ENCODE measurements around the gene IKZF4.

The IKZF4 gene

DNA sequence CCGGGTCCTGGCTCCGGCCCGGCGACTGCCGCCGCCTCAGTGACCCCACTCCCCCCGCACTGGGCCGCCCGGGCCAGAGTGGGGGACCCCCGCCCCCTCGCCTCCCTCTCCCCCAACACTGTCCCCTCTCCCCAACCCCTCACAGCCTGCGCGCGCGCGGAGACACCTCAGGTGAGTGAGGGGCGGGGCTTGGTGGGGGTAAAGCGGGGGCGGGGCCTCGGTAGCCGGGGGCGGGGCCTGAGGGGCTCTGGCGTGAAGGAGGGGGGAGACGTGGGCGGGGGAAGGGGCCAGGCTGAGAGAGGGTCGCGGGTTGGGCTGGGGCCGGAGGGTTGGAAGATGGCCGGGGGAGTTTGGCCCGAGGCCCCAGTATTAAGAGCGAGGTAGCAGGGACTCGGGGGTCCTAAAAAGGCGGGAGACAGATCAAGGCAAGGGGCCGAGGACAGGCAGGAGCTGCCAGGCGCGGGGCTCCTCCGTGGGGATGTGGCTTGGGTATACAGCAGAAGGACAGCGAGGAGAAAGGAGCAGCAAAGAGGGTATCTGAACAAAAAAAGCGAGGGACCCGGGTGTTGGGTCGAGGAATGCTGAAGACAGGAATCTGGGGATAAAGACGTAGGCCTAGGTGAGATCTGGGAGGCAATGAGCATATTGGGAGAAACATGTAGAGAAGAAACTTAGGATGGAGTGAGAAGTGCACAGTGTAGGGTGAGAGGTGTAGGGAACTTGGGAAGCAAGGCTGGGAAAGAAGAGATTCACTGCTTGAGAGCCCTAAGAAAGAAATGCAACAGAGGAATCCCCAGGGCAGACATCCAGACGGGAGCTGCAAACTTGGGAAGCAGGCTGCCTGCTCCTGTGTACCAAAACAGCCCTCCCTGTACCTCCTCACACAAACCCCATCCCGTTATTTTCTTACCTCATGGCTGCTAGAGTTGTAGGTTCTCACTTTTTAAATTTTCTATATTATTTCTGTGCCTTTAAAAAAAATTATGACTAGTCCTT, 13.0 kb upstream of the IKZF4 start:
- no peaks in the 10 kb centered on the region for H3K36me3 ChIP-seq (ENCODE audit: insufficient read depth, low read length)
- H3K4me2 ChIP-seq (ENCODE audit: insufficient read depth, low read length) = peak overlapping the region; percentile 73
- H3K9ac ChIP-seq (ENCODE audit: low read depth, low read length) = peak overlapping the region; percentile 48
- DNase-seq (peak; percentile 56), ATAC-seq (ENCODE audit: insufficient read depth, low read depth) (peak; percentile 74)
- peak overlapping the region; percentile 70 for H2AFZ ChIP-seq (ENCODE audit: low read depth, low read length)
- 0 out of 2 replicates have a peak overlapping the region, but pooled peaks have one; percentile 7 for H3K27ac ChIP-seq (ENCODE audit: low read length)
- TF ChIP-seq EZH2 (IDR thresholded peaks at IDR 0.05; ENCODE audit: borderline replicate concordance, low read depth, low read length, severe bottlenecking) = no peak
- TF ChIP-seq, protein P1, sequence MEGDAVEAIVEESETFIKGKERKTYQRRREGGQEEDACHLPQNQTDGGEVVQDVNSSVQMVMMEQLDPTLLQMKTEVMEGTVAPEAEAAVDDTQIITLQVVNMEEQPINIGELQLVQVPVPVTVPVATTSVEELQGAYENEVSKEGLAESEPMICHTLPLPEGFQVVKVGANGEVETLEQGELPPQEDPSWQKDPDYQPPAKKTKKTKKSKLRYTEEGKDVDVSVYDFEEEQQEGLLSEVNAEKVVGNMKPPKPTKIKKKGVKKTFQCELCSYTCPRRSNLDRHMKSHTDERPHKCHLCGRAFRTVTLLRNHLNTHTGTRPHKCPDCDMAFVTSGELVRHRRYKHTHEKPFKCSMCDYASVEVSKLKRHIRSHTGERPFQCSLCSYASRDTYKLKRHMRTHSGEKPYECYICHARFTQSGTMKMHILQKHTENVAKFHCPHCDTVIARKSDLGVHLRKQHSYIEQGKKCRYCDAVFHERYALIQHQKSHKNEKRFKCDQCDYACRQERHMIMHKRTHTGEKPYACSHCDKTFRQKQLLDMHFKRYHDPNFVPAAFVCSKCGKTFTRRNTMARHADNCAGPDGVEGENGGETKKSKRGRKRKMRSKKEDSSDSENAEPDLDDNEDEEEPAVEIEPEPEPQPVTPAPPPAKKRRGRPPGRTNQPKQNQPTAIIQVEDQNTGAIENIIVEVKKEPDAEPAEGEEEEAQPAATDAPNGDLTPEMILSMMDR (IDR thresholded peaks at IDR 0.05; ENCODE audit: borderline replicate concordance, extremely low read depth, low read length, poor library complexity, severe bottlenecking) = no peak
- H3K27me3 ChIP-seq (ENCODE audit: insufficient read depth, low read length, poor library complexity) = no peaks in the 10 kb centered on the region
- H4K20me1 ChIP-seq (ENCODE audit: insufficient read depth, low read length) = no peaks in the 10 kb centered on the region
- H3K4me1 ChIP-seq (ENCODE audit: insufficient read depth, low read length) = peaks cover 9% of the 10 kb centered on the region
- no peaks in the 10 kb centered on the region for H3K79me2 ChIP-seq (ENCODE audit: insufficient read depth, low read length)
- H3K9me3 ChIP-seq (ENCODE audit: insufficient read depth, low read length, severe bottlenecking) = no peaks in the 10 kb centered on the region
- peak overlapping the region; percentile 2 to 51; a peak in 3 of 4 replicates for H3K4me3 ChIP-seq (ENCODE audit: low read depth in 1 of 2, low read length in 2 of 2)

- H4K20me1 ChIP-seq (ENCODE audit: insufficient read depth, low read length) = no peaks in the 10 kb centered on the region
- no peak overlapping the region for H2AFZ ChIP-seq (ENCODE audit: low read depth, low read length)
- no peaks in the 10 kb centered on the region for H3K9me3 ChIP-seq (ENCODE audit: insufficient read depth, low read length, severe bottlenecking)
- no peak overlapping the region for H3K9ac ChIP-seq (ENCODE audit: low read depth, low read length)
- no peak overlapping the region for H3K27ac ChIP-seq (ENCODE audit: low read length)
- peaks cover 9% of the 10 kb centered on the region for H3K4me1 ChIP-seq (ENCODE audit: insufficient read depth, low read length)
- no peak for ATAC-seq (ENCODE audit: insufficient read depth, low read depth)
- H3K27me3 ChIP-seq (ENCODE audit: insufficient read depth, low read length, poor library complexity) = no peaks in the 10 kb centered on the region
- H3K4me3 ChIP-seq (ENCODE audit: low read depth in 1 of 2, low read length in 2 of 2) = no peak overlapping the region
- no peak overlapping the region for H3K4me2 ChIP-seq (ENCODE audit: insufficient read depth, low read length)
- no peaks in the 10 kb centered on the region for H3K79me2 ChIP-seq (ENCODE audit: insufficient read depth, low read length)
- no peaks in the 10 kb centered on the region for H3K36me3 ChIP-seq (ENCODE audit: insufficient read depth, low read length)
- TF ChIP-seq EZH2 (IDR thresholded peaks at IDR 0.05; ENCODE audit: borderline replicate concordance, low read depth, low read length, severe bottlenecking) = no peak
- TF ChIP-seq, protein P1 (IDR thresholded peaks at IDR 0.05; ENCODE audit: borderline replicate concordance, extremely low read depth, low read length, poor library complexity, severe bottlenecking) = no peak
- DNase-seq = no peak
Observed at GRCh38 chr12:56010111-56010570, 10.7 kb upstream of the IKZF4 start.

DNA sequence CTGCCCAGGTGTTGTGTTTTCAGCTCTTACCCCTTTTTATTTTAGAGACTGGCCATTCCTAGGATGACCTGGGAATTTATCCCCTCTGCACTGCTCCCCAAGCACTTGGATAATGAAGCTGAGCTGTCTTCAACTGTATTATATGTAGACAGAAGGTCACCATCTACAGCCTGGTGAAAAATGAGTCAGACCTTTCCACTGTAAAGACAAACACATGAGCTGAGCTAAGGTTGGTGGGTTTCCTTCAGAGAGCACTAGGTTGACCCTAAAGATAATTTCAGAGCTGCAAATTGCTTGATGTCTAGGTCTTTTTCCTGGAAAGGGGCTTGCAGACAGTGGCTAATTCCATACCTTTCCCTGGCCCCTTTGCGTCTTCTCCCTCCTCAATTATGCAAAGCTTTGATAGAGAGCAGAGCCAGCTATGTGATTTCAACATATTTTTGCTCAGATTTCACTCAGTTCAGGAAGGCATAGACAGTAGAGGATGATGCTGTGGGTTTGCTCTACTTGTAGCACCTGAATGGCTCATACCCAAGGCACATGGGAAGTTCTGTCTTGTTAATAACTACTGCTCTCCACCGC, 9.2 kb upstream of the IKZF4 start:
- no peak overlapping the region for H3K9ac ChIP-seq (ENCODE audit: low read depth, low read length)
- peaks cover 9% of the 10 kb centered on the region for H3K4me1 ChIP-seq (ENCODE audit: insufficient read depth, low read length)
- H3K4me2 ChIP-seq (ENCODE audit: insufficient read depth, low read length) = no peak overlapping the region
- H3K79me2 ChIP-seq (ENCODE audit: insufficient read depth, low read length) = no peaks in the 10 kb centered on the region
- H3K9me3 ChIP-seq (ENCODE audit: insufficient read depth, low read length, severe bottlenecking) = no peaks in the 10 kb centered on the region
- no peak overlapping the region for H3K27ac ChIP-seq (ENCODE audit: low read length)
- DNase-seq = no peak
- no peak for ATAC-seq (ENCODE audit: insufficient read depth, low read depth)
- no peaks in the 10 kb centered on the region for H3K36me3 ChIP-seq (ENCODE audit: insufficient read depth, low read length)
- no peaks in the 10 kb centered on the region for H3K27me3 ChIP-seq (ENCODE audit: insufficient read depth, low read length, poor library complexity)
- H4K20me1 ChIP-seq (ENCODE audit: insufficient read depth, low read length) = no peaks in the 10 kb centered on the region
- no peak for TF ChIP-seq EZH2 (IDR thresholded peaks at IDR 0.05; ENCODE audit: borderline replicate concordance, low read depth, low read length, severe bottlenecking)
- TF ChIP-seq, protein P1 (IDR thresholded peaks at IDR 0.05; ENCODE audit: borderline replicate concordance, extremely low read depth, low read length, poor library complexity, severe bottlenecking) = no peak
- no peak overlapping the region for H3K4me3 ChIP-seq (ENCODE audit: low read depth in 1 of 2, low read length in 2 of 2)
- H2AFZ ChIP-seq (ENCODE audit: low read depth, low read length) = no peak overlapping the region

Measured in DND-41 (cell line).